ENCODE data around the gene RALGPS2. TPM values are rescaled to one million over a fixed set of nuclear protein-coding genes. Genes with fewer than 3 reads are reported as not detected.

The RALGPS2 gene
- total and polyA plus RNA-seq, 9 of the 15 experiments (the other 6 are each of a cell fraction or from before 2014, with no cell fraction given), result 0.28 to 6.5 (median 2.6) TPM

- intact Hi-C loops (cut with micrococcal nuclease) (no loop called here), in situ Hi-C loops (cut with MboI) (no loop called here)
- CTCF ChIA-PET (ENCODE audit: low intra/inter-chr PET ratio), result interaction anchor here (0.6 kb wide), 1 partner anchor 45 kb away, joined by 3 read pairs; no protein-coding TSS in a partner anchor
- WGBS (ENCODE audit: insufficient coverage, low coverage, missing lambda C conversion rate), result 0% methylated on average over 2 of the region's 2 CpGs
- ATAC-seq (no peak), DNase-seq (ENCODE audit: extremely low read depth in 1 of 4, low spot score in 3 of 4) (no peak), FAIRE-seq (no peak)
- H3K4me1 ChIP-seq (replicated peaks in 1 of 2; ENCODE audit: control insufficient read depth in 2 of 2, insufficient read depth in 2 of 2, low read length in 2 of 2), result no peaks in the 10 kb centered on the region
- H3K36me3 ChIP-seq (ENCODE audit: control insufficient read depth, insufficient read depth, low read length), result no peaks in the 10 kb centered on the region
- 0 out of 5 replicates have a peak, but pooled peaks cover 0 to 2% of the 10 kb centered on the region in 2 experiments for H3K27me3 ChIP-seq (ENCODE audit: control insufficient read depth in 2 of 2, insufficient read depth in 2 of 2, low read length in 2 of 2)
- no peak overlapping the region for H3K27ac ChIP-seq (ENCODE audit: extremely low read depth, low read depth, low read length)
- POLR2A ChIA-PET, result no interaction called here
- no peak overlapping the region for H3K9ac ChIP-seq (ENCODE audit: insufficient read depth in 1 of 2, low read depth in 2 of 2, low read length in 2 of 2)
- H4K20me1 ChIP-seq (replicated peaks; ENCODE audit: control insufficient read depth, insufficient read depth, low read length), result no peaks in the 10 kb centered on the region
- TF ChIP-seq SAFB (IDR thresholded peaks at IDR 0.05; ENCODE audit: borderline replicate concordance, low read depth, low read length) (no peak), ZBED1 (IDR thresholded peaks at IDR 0.05) (no peak), NELFE (IDR thresholded peaks at IDR 0.05; ENCODE audit: insufficient read depth, insufficient read length) (no peak), C11orf30 (IDR thresholded peaks at IDR 0.05; ENCODE audit: low read depth) (no peak), ZNF316 (IDR thresholded peaks at IDR 0.05) (no peak), SNRNP70 (optimal IDR thresholded peaks at IDR 0.05; ENCODE audit: low read depth, low read length) (no peak), SMARCC2 (IDR thresholded peaks at IDR 0.05; ENCODE audit: low read depth) (no peak), HBP1 (CRISPR knock-in tag; IDR thresholded peaks at IDR 0.05) (no peak), ESRRB (CRISPR knock-in tag; IDR thresholded peaks at IDR 0.05; ENCODE audit: borderline replicate concordance) (no peak)
- TF ChIP-seq, protein P1, sequence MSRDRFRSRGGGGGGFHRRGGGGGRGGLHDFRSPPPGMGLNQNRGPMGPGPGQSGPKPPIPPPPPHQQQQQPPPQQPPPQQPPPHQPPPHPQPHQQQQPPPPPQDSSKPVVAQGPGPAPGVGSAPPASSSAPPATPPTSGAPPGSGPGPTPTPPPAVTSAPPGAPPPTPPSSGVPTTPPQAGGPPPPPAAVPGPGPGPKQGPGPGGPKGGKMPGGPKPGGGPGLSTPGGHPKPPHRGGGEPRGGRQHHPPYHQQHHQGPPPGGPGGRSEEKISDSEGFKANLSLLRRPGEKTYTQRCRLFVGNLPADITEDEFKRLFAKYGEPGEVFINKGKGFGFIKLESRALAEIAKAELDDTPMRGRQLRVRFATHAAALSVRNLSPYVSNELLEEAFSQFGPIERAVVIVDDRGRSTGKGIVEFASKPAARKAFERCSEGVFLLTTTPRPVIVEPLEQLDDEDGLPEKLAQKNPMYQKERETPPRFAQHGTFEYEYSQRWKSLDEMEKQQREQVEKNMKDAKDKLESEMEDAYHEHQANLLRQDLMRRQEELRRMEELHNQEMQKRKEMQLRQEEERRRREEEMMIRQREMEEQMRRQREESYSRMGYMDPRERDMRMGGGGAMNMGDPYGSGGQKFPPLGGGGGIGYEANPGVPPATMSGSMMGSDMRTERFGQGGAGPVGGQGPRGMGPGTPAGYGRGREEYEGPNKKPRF (IDR thresholded peaks at IDR 0.05; ENCODE audit: low read depth, low read length), result no peak
- no peaks in the 10 kb centered on the region for H3K9me1 ChIP-seq (ENCODE audit: control insufficient read depth, insufficient read depth, low read length)
- H3K79me2 ChIP-seq (ENCODE audit: control insufficient read depth, insufficient read depth, low read length), result no peaks in the 10 kb centered on the region
- H3K4me2 ChIP-seq (ENCODE audit: insufficient read depth, low read length), result no peak overlapping the region
- no peaks in the 10 kb centered on the region for H3K9me3 ChIP-seq (replicated peaks; ENCODE audit: control insufficient read depth, insufficient read depth, low read depth, low read length)
- BruUV-seq (replicated peaks), result no TSS peak
- no peak overlapping the region for H3K4me3 ChIP-seq
- H2AFZ ChIP-seq (ENCODE audit: low read depth, low read length), result no peak overlapping the region
These were observed 18.6 kb upstream of the RALGPS2 start for GRCh38 chr1:178706432-178706831.
